NCI-H2107 (cell line): Measurements from ENCODE around the gene CYP26B1.

Experiments
- DNase-seq: peaks from one replicate; lab custom pipeline; 2025; lab: John Stamatoyannopoulos, UW

The CYP26B1 gene

DNA sequence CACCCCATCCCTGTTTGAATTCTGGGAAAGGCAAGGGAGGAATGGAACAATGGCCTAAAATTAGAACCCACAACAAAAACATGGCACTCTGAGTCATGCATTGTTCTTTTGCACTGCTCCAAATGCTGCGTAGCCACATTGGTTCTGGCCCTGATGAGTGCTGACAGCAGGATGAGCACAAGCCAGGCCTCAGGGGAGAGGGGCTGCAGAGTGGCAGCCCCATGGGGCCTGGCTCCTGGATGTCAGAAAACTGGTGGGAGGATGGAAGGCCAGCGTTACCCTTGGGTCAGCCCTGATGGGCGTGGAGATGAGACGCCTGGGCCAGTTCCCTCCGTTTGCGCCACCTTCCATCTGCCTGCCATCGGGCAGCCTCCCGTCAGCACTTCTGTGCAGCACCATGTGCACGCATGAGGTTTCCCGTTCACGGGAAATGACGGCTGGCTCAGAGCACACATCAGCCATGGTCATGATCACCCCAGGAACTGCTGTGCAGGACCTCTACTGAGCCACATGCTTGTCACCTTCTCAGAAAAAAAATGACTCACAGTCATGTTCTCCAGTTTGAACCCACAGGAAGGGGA is 65.6 kb downstream of the CYP26B1 start:
- DNase-seq, result no peak

DNA sequence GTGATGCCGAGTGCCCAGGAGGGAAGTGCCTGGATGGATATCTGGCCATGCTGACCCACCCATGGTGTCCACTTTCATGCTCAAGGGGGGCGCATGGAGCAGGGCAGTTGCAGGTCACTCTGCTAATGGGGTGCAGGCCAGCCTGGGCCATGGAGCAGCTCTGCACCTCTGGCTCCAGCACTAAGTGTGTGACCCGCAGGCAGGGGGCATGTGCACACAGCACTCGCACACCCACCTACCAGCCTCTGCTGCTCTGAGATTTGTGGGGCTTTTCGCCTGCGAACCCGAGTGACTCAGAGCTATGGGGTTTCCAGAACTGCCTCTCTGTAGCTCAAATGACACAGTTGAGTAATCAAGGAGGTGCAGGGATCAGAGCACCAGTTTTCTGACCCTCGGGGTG is 66.2 kb downstream of the CYP26B1 start:
- no peak for DNase-seq

DNA sequence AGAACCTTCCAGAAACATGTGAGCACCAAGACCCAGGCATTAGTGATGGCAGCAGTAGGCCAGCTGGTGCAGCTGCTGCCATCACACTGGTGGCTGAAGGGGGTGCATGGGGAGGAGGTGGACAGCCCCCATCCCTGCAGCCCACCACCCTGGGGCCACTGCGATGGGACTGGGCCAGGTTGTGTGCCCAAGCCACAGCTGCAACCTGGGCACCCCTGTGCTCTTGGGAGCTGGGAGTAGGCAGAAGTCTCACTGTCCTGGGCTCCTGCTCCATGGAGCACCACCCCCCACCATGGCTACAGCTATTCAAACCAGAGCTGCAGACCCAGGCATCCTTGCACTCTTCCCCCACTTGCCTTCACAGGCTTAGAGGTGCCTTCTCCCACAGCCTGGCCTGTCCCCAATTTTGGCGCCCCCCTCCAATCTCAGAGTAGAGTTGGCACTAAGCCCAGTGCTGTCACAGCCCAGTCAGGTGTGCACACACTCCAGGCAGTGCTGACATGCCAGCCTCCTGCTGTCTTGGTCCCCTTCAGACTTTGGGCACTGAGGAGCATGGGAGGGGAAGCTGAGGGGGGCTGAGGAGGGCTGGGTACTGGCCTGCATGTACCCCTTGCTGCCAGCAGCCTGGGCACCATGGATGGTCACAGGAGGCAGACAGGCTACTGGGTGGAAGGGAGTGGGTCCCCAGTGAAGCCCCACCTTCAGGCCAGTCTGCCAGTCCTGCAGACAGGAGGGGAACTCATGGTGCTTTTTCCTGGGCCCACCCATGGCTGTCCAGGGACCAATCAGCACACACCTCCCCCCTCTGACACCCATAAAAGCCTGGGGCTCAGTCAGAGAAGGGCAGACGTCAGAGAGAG is 67.1 kb downstream of the CYP26B1 start:
- no peak for DNase-seq
